Measurements from ENCODE around the gene DRD2.

DNA sequence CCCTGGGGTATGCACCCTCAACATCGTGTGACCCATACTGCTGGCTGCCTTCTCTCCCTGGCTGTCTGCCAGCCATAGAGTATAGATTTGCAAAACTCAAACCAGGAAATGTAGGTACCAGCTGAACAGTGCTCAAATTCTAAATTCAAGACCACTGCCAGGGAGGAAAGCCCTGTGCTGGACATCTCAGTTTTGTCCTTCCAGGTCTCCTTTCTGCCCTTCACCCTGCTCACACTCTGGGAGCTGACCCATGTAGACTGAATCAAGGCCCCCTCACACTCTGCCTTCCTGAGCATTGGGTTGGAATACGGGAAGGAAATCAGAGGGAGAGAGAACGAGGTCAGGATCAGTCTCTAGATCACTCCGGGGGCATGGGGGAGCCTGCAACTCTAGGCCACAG lies 12.4 kb upstream of the DRD2 start:
- no peak for TF ChIP-seq ZNF274 (IDR thresholded peaks at IDR 0.05; ENCODE audit: low read length)
- no peak for TF ChIP-seq ZNF274 (tag by site-specific recombination; IDR thresholded peaks at IDR 0.05; ENCODE audit: borderline replicate concordance)
- TF ChIP-seq, protein P1, sequence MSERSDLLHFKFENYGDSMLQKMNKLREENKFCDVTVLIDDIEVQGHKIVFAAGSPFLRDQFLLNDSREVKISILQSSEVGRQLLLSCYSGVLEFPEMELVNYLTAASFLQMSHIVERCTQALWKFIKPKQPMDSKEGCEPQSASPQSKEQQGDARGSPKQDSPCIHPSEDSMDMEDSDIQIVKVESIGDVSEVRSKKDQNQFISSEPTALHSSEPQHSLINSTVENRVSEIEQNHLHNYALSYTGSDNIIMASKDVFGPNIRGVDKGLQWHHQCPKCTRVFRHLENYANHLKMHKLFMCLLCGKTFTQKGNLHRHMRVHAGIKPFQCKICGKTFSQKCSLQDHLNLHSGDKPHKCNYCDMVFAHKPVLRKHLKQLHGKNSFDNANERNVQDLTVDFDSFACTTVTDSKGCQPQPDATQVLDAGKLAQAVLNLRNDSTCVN (tag by site-specific recombination; optimal IDR thresholded peaks at IDR 0.05): no peak
- TF ChIP-seq ZNF24 (tag by site-specific recombination; IDR thresholded peaks at IDR 0.05): no peak
- no peak for TF ChIP-seq ZNF133 (tag by site-specific recombination; IDR thresholded peaks at IDR 0.05)
- TF ChIP-seq ZNF558 (tag by site-specific recombination; IDR thresholded peaks at IDR 0.05): no peak
- no peak for TF ChIP-seq YY1 (tag by site-specific recombination; IDR thresholded peaks at IDR 0.05)
- no peak for TF ChIP-seq BCL11A (tag by site-specific recombination; IDR thresholded peaks at IDR 0.05; ENCODE audit: low read depth)
- TF ChIP-seq, protein P2, sequence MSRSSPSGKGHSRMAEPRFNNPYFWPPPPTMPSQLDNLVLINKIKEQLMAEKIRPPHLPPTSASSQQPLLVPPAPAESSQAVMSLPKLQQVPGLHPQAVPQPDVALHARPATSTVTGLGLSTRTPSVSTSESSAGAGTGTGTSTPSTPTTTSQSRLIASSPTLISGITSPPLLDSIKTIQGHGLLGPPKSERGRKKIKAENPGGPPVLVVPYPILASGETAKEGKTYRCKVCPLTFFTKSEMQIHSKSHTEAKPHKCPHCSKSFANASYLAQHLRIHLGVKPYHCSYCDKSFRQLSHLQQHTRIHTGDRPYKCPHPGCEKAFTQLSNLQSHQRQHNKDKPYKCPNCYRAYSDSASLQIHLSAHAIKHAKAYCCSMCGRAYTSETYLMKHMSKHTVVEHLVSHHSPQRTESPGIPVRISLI (tag by site-specific recombination; IDR thresholded peaks at IDR 0.05): no peak
- no peak for TF ChIP-seq PRDM6 (tag by site-specific recombination; IDR thresholded peaks at IDR 0.05)
- TF ChIP-seq, protein P3, sequence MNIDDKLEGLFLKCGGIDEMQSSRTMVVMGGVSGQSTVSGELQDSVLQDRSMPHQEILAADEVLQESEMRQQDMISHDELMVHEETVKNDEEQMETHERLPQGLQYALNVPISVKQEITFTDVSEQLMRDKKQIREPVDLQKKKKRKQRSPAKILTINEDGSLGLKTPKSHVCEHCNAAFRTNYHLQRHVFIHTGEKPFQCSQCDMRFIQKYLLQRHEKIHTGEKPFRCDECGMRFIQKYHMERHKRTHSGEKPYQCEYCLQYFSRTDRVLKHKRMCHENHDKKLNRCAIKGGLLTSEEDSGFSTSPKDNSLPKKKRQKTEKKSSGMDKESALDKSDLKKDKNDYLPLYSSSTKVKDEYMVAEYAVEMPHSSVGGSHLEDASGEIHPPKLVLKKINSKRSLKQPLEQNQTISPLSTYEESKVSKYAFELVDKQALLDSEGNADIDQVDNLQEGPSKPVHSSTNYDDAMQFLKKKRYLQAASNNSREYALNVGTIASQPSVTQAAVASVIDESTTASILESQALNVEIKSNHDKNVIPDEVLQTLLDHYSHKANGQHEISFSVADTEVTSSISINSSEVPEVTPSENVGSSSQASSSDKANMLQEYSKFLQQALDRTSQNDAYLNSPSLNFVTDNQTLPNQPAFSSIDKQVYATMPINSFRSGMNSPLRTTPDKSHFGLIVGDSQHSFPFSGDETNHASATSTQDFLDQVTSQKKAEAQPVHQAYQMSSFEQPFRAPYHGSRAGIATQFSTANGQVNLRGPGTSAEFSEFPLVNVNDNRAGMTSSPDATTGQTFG (tag by site-specific recombination; IDR thresholded peaks at IDR 0.05; ENCODE audit: borderline replicate concordance): no peak
- TF ChIP-seq, protein P4, sequence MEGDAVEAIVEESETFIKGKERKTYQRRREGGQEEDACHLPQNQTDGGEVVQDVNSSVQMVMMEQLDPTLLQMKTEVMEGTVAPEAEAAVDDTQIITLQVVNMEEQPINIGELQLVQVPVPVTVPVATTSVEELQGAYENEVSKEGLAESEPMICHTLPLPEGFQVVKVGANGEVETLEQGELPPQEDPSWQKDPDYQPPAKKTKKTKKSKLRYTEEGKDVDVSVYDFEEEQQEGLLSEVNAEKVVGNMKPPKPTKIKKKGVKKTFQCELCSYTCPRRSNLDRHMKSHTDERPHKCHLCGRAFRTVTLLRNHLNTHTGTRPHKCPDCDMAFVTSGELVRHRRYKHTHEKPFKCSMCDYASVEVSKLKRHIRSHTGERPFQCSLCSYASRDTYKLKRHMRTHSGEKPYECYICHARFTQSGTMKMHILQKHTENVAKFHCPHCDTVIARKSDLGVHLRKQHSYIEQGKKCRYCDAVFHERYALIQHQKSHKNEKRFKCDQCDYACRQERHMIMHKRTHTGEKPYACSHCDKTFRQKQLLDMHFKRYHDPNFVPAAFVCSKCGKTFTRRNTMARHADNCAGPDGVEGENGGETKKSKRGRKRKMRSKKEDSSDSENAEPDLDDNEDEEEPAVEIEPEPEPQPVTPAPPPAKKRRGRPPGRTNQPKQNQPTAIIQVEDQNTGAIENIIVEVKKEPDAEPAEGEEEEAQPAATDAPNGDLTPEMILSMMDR (tag by site-specific recombination; IDR thresholded peaks at IDR 0.05): no peak
- no peak for TF ChIP-seq ZNF621 (tag by site-specific recombination; IDR thresholded peaks at IDR 0.05)
- no peak for TF ChIP-seq ZNF140 (tag by site-specific recombination; IDR thresholded peaks at IDR 0.05)
- TF ChIP-seq ZNF585B (tag by site-specific recombination; IDR thresholded peaks at IDR 0.05): no peak

All from HEK293 (cell line).